Neuronal stem cell (in vitro differentiated cells): ENCODE measurements around the gene PSMB11.
A peak's percentile ranks its signal among the peaks of the same experiment; 100 is the strongest.

Experiments
- DNase-seq: peaks from one replicate; pipeline ENCODE4 v3.0.0-alpha.2; 2013; ENCODE audit warnings: low spot score
- H2AFZ ChIP-seq: one replicate; pipeline ENCODE4 v1.6.1; 2013; ENCODE audit warnings: mild to moderate bottlenecking, low read length, inconsistent platforms
- H2AK5ac ChIP-seq: 2 replicates; pipeline ENCODE4 v1.6.1; 2013; ENCODE audit warnings: low read depth, mild to moderate bottlenecking, inconsistent platforms, low read length, moderate library complexity, mixed read lengths
- H2BK120ac ChIP-seq: 2 replicates; pipeline ENCODE4 v1.6.1; 2013; ENCODE audit warnings: low read depth, mild to moderate bottlenecking, inconsistent platforms, low read length, moderate library complexity, mixed read lengths
- H2BK12ac ChIP-seq: one replicate; pipeline ENCODE4 v1.6.1; 2013; ENCODE audit warnings: low read length, inconsistent platforms
- H2BK15ac ChIP-seq: 2 replicates; pipeline ENCODE4 v1.6.1; 2013; ENCODE audit warnings: mild to moderate bottlenecking, low read length, inconsistent platforms, mixed read lengths
- H2BK5ac ChIP-seq: one replicate; pipeline ENCODE4 v1.6.1; 2013; ENCODE audit warnings: inconsistent platforms, mild to moderate bottlenecking, low read length, moderate library complexity
- H3K14ac ChIP-seq: one replicate; pipeline ENCODE4 v1.6.1; 2013; ENCODE audit warnings: low read length, inconsistent platforms
- H3K18ac ChIP-seq: 2 replicates; pipeline ENCODE4 v1.6.1; 2013; ENCODE audit warnings: low read length, inconsistent platforms
- H3K23ac ChIP-seq: 2 replicates; pipeline ENCODE4 v1.6.1; 2013; ENCODE audit warnings: low read depth, mild to moderate bottlenecking, mixed read lengths, low read length, inconsistent platforms; ENCODE audit not compliant: poor library complexity
- H3K27ac ChIP-seq: replicated peaks from 3 replicates; pipeline ENCODE4 v1.5.1; 2013; ENCODE audit warnings: low read length, inconsistent platforms
- H3K27me3 ChIP-seq, 3 experiments: 2 replicates each; pipeline ENCODE4 v1.6.1; 2013; ENCODE audit warnings: low read length in 3 of 3, mild to moderate bottlenecking in 2 of 3, inconsistent platforms in 1 of 3, low read depth in 1 of 3, mixed read lengths in 1 of 3, moderate library complexity in 1 of 3; ENCODE audit not compliant: control insufficient read depth in 3 of 3, insufficient read depth in 3 of 3
- H3K36me3 ChIP-seq, 2 donors: replicated peaks in 1 of 2; 2 replicates each; pipeline ENCODE4 v1.6.1; 2013; ENCODE audit warnings: low read length in 2 of 2; ENCODE audit not compliant: control insufficient read depth in 2 of 2, insufficient read depth in 2 of 2
- H3K4ac ChIP-seq: 2 replicates; pipeline ENCODE4 v1.6.1; 2013; ENCODE audit warnings: inconsistent platforms, mild to moderate bottlenecking, low read length, moderate library complexity
- H3K4me1 ChIP-seq, 2 donors: 1 replicate in 1 of 2; 2 replicates in 1 of 2; pipeline ENCODE4 v1.6.1; 2013; ENCODE audit warnings: low read length in 2 of 2, low read depth in 1 of 2; ENCODE audit not compliant: control insufficient read depth in 2 of 2, insufficient read depth in 1 of 2
- H3K4me2 ChIP-seq: one replicate; pipeline ENCODE4 v1.6.1; 2013; ENCODE audit warnings: mild to moderate bottlenecking, low read length, inconsistent platforms; ENCODE audit not compliant: insufficient read depth, poor library complexity, severe bottlenecking
- H3K4me3 ChIP-seq, 2 donors: 2 replicates each; pipeline ENCODE4 v1.5.1; 2013; ENCODE audit warnings: low read length in 2 of 2, mild to moderate bottlenecking in 2 of 2, inconsistent platforms in 1 of 2, moderate library complexity in 1 of 2
- H3K79me1 ChIP-seq: one replicate; pipeline ENCODE4 v1.6.1; 2013; ENCODE audit warnings: low read depth, mild to moderate bottlenecking, inconsistent platforms, low read length, moderate library complexity
- H3K9ac ChIP-seq: one replicate; pipeline ENCODE4 v1.6.1; 2013; ENCODE audit warnings: mild to moderate bottlenecking, low read depth, low read length, inconsistent platforms; ENCODE audit not compliant: poor library complexity
- H3K9me3 ChIP-seq, 2 donors: replicated peaks in 1 of 2; 2 replicates each; pipeline versions ENCODE3 to v1.6.1; 2013; ENCODE audit warnings: low read length in 2 of 2, mild to moderate bottlenecking in 2 of 2, inconsistent platforms in 1 of 2, low read depth in 1 of 2, mixed read lengths in 1 of 2, moderate library complexity in 1 of 2; ENCODE audit not compliant: control insufficient read depth in 2 of 2, insufficient read depth in 1 of 2
- H4K8ac ChIP-seq: one replicate; pipeline ENCODE4 v1.6.1; 2013; ENCODE audit warnings: low read depth, mild to moderate bottlenecking, inconsistent platforms, low read length, moderate library complexity
- H4K91ac ChIP-seq: one replicate; pipeline ENCODE4 v1.6.1; 2013; ENCODE audit warnings: low read length, low read depth, mild to moderate bottlenecking, inconsistent platforms; ENCODE audit not compliant: poor library complexity
- WGBS, 2 donors: extraction: QIAGEN DNeasy Blood & Tissue Kit; methylation state at CpG; one replicate each; pipeline ENCODE4 v1.1.7; 2013; ENCODE audit warnings: missing lambda C conversion rate in 2 of 2, mixed read lengths in 1 of 2; ENCODE audit not compliant: insufficient read length in 2 of 2, insufficient replicate concordance in 1 of 2; ENCODE audit errors: extremely low coverage in 2 of 2; 5-methylcytosine and 5-hydroxymethylcytosine counted together

Gene PSMB11

GRCh38 chr14:23035303-23036144 lies 6.5 kb upstream of the PSMB11 start:
- no peak overlapping the region for H3K4ac ChIP-seq
- no CpG with 5 or more reads among the region's 14 CpGs for WGBS, 2 donors
- no peak overlapping the region for H2BK120ac ChIP-seq
- H3K4me2 ChIP-seq, result no peak overlapping the region
- no peak for DNase-seq
- H3K14ac ChIP-seq, result no peak overlapping the region
- no peak overlapping the region for H3K23ac ChIP-seq
- no peak overlapping the region for H3K9ac ChIP-seq
- H3K79me1 ChIP-seq, result peaks cover 4% of the 10 kb centered on the region
- H2AFZ ChIP-seq, result peak overlapping the region; percentile 89
- no peak overlapping the region for H4K91ac ChIP-seq
- no peak overlapping the region for H2AK5ac ChIP-seq
- H3K9me3 ChIP-seq, result no peaks in the 10 kb centered on the region
- H3K4me3 ChIP-seq, result peak overlapping the region in 1 of 2 donors; percentile 83
- no peak overlapping the region for H4K8ac ChIP-seq
- H2BK15ac ChIP-seq, result no peak overlapping the region
- H3K27me3 ChIP-seq, result no peaks in the 10 kb centered on the region
- peaks cover 12 to 29% of the 10 kb centered on the region in 2 donors for H3K36me3 ChIP-seq
- H3K27ac ChIP-seq, result no peak overlapping the region
- no peak overlapping the region for H2BK12ac ChIP-seq
- H3K4me1 ChIP-seq, result peaks cover 0 to 7% of the 10 kb centered on the region in 2 donors
- no peak overlapping the region for H2BK5ac ChIP-seq
- H3K18ac ChIP-seq, result no peak overlapping the region

GRCh38 chr14:23040100-23040499 lies 1.9 kb upstream of the PSMB11 start:
- H3K4me2 ChIP-seq, result no peak overlapping the region
- H3K27ac ChIP-seq, result no peak overlapping the region
- no CpG with 5 or more reads among the region's 4 CpGs for WGBS, 2 donors
- no peak overlapping the region for H3K4ac ChIP-seq
- H3K36me3 ChIP-seq, result no peaks in the 10 kb centered on the region
- H4K91ac ChIP-seq, result no peak overlapping the region
- no peaks in the 10 kb centered on the region for H3K27me3 ChIP-seq
- H3K79me1 ChIP-seq, result no peaks in the 10 kb centered on the region
- H3K9ac ChIP-seq, result no peak overlapping the region
- H4K8ac ChIP-seq, result no peak overlapping the region
- H2BK12ac ChIP-seq, result no peak overlapping the region
- H3K18ac ChIP-seq, result no peak overlapping the region
- no peak overlapping the region for H2BK5ac ChIP-seq
- H3K23ac ChIP-seq, result no peak overlapping the region
- no peak overlapping the region for H3K14ac ChIP-seq
- H2BK120ac ChIP-seq, result no peak overlapping the region
- H2AK5ac ChIP-seq, result no peak overlapping the region
- H3K4me1 ChIP-seq, result peaks cover 5 to 6% of the 10 kb centered on the region in 2 donors
- H2BK15ac ChIP-seq, result no peak overlapping the region
- peaks cover 0 to 1% of the 10 kb centered on the region in 2 donors for H3K9me3 ChIP-seq
- DNase-seq, result no peak
- no peak overlapping the region for H2AFZ ChIP-seq
- H3K4me3 ChIP-seq, result no peak overlapping the region

GRCh38 chr14:23041729-23042128 lies 283 bp upstream of the PSMB11 start:
- Histone ChIP-seq H2BK5ac (peak overlapping the region; percentile 10), H2BK15ac (peak overlapping the region; percentile 81), H3K23ac (no peak overlapping the region), H2BK120ac (no peak overlapping the region), H3K4ac (no peak overlapping the region), H2AK5ac (peak overlapping the region; percentile 93), H3K27me3 (no peaks in the 10 kb centered on the region), H3K27ac (no peak overlapping the region), H2BK12ac (no peak overlapping the region), H2AFZ (no peak overlapping the region), H3K9ac (no peak overlapping the region), H3K9me3 (peaks cover 0 to 1% of the 10 kb centered on the region in 2 donors), H3K36me3 (no peaks in the 10 kb centered on the region), H4K8ac (no peak overlapping the region), H4K91ac (no peak overlapping the region), H3K4me2 (no peak overlapping the region), H3K18ac (peak overlapping the region; percentile 25), H3K79me1 (no peaks in the 10 kb centered on the region), H3K4me3 (no peak overlapping the region), H3K14ac (no peak overlapping the region), H3K4me1 (peaks cover 5 to 6% of the 10 kb centered on the region in 2 donors)
- no CpG with 5 or more reads among the region's 8 CpGs for WGBS, 2 donors
- no peak for DNase-seq

- Histone ChIP-seq H3K4ac (no peak overlapping the region), H3K23ac (no peak overlapping the region), H3K4me2 (no peak overlapping the region), H3K18ac (peak overlapping the region; percentile 57), H2AK5ac (peak overlapping the region; percentile 94), H3K27ac (no peak overlapping the region), H3K4me1 (peaks cover 5 to 6% of the 10 kb centered on the region in 2 donors), H2BK12ac (no peak overlapping the region), H3K4me3 (no peak overlapping the region), H2BK15ac (no peak overlapping the region), H3K9ac (peak overlapping the region; percentile 63), H3K79me1 (peaks cover 2% of the 10 kb centered on the region), H3K36me3 (peaks cover 1 to 6% of the 10 kb centered on the region in 2 donors), H3K27me3 (no peaks in the 10 kb centered on the region), H4K8ac (no peak overlapping the region), H2AFZ (peak overlapping the region; percentile 90), H3K14ac (peak overlapping the region; percentile 50), H3K9me3 (peaks cover 0 to 1% of the 10 kb centered on the region in 2 donors), H2BK120ac (no peak overlapping the region), H2BK5ac (no peak overlapping the region), H4K91ac (no peak overlapping the region)
- no CpG with 5 or more reads among the region's 6 CpGs for WGBS, 2 donors
- no peak for DNase-seq
Measured at GRCh38 chr14:23043145-23043544, 1.1 kb downstream of the PSMB11 start.
